Esophagus muscularis mucosa (tissue), 3 donors: ENCODE measurements around the gene PPARG.

Experiments
- CTCF ChIP-seq, 3 experiments: fragments of 200-600 bp in 2 of 3; fragments of 450-650 bp in 1 of 3; sonication (generic) in 2 of 3; IDR thresholded peaks; one replicate each; pipeline ENCODE4 v1.5.1; 2017 to 2019; ENCODE audit warnings: antibody characterized with exemption in 3 of 3, mild to moderate bottlenecking in 2 of 3, moderate library complexity in 1 of 3
- POLR2A ChIP-seq: fragments of 450-650 bp; IDR thresholded peaks from one replicate; pipeline ENCODE4 v1.6.1; 2017; ENCODE audit warnings: antibody characterized with exemption, moderate library complexity, mild to moderate bottlenecking, low read depth

GRCh38 chr3:12288182-12289129 is at the start of gene PPARG:
- TF ChIP-seq POLR2A (no peak), CTCF (IDR thresholded peaks at IDR 0.05) (no peak)
